WERI-Rb-1 (cell line): ENCODE measurements around the gene ZNF697.
"Not testable (repeated sequence)": the region's sequence is repeated elsewhere in the genome, so short reads cannot be mapped to it uniquely, and the experiment has no call there.

Source experiments
- DNase-seq: peaks from one replicate; pipeline ENCODE4 v3.0.0-alpha.2; 2020
- H3K27ac ChIP-seq: fragments of 250-450 bp; sonication (Bioruptor Pico); 2 replicates; pipeline ENCODE4 v1.5.1; 2020; ENCODE audit warnings: mild to moderate bottlenecking, moderate library complexity
- H3K27me3 ChIP-seq: fragments of 250-450 bp; sonication (Bioruptor Pico); 2 replicates; pipeline ENCODE4 v1.5.1; 2021; ENCODE audit warnings: mild to moderate bottlenecking, low read depth, moderate library complexity; ENCODE audit not compliant: insufficient read depth, severe bottlenecking
- H3K36me3 ChIP-seq: fragments of 250-450 bp; sonication (Bioruptor Pico); 2 replicates; pipeline ENCODE4 v1.5.1; 2020; ENCODE audit warnings: mild to moderate bottlenecking, moderate library complexity
- H3K4me3 ChIP-seq: 2 replicates; pipeline ENCODE4 v1.5.1; 2011; ENCODE audit warnings: low read depth, mild to moderate bottlenecking, control low read depth, low read length
- H3K9me3 ChIP-seq: fragments of 250-450 bp; sonication (Bioruptor Pico); 2 replicates; pipeline ENCODE4 v1.5.1; 2021; ENCODE audit warnings: mild to moderate bottlenecking, moderate library complexity; ENCODE audit not compliant: severe bottlenecking
- TF ChIP-seq, protein P1 (sequence below): IDR thresholded peaks from 2 replicates; pipeline ENCODE4 v1.5.1; 2011; ENCODE audit warnings: low read depth, mild to moderate bottlenecking, control low read depth, inconsistent platforms, low read length

ZNF697 gene

DNA sequence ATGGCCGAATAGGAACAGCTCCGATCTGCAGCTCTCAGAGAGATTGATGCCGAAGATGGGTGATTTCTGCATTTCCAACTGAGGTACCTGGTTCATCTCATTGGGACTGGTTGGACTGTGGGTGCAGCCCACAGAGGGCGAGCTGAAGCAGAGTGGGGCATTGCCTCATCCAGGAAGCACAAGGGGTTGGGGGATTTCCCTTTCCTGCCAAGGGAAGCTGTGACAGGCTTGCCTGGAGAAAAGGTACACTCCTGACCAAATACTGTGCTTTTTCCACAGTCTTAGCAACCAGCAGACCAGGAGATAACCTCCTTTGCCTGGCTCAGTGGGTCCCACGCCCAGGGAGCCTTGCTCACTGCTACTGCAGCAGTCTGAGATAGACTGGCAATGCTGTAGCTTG lies 74.2 kb downstream of the ZNF697 start:
- H3K27me3 ChIP-seq: no peaks in the 10 kb centered on the region
- no peak overlapping the region for H3K4me3 ChIP-seq
- no peaks in the 10 kb centered on the region for H3K9me3 ChIP-seq
- no peak for DNase-seq
- TF ChIP-seq, protein P1, sequence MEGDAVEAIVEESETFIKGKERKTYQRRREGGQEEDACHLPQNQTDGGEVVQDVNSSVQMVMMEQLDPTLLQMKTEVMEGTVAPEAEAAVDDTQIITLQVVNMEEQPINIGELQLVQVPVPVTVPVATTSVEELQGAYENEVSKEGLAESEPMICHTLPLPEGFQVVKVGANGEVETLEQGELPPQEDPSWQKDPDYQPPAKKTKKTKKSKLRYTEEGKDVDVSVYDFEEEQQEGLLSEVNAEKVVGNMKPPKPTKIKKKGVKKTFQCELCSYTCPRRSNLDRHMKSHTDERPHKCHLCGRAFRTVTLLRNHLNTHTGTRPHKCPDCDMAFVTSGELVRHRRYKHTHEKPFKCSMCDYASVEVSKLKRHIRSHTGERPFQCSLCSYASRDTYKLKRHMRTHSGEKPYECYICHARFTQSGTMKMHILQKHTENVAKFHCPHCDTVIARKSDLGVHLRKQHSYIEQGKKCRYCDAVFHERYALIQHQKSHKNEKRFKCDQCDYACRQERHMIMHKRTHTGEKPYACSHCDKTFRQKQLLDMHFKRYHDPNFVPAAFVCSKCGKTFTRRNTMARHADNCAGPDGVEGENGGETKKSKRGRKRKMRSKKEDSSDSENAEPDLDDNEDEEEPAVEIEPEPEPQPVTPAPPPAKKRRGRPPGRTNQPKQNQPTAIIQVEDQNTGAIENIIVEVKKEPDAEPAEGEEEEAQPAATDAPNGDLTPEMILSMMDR: no peak
- H3K36me3 ChIP-seq: no peaks in the 10 kb centered on the region
- no peak overlapping the region for H3K27ac ChIP-seq

DNA sequence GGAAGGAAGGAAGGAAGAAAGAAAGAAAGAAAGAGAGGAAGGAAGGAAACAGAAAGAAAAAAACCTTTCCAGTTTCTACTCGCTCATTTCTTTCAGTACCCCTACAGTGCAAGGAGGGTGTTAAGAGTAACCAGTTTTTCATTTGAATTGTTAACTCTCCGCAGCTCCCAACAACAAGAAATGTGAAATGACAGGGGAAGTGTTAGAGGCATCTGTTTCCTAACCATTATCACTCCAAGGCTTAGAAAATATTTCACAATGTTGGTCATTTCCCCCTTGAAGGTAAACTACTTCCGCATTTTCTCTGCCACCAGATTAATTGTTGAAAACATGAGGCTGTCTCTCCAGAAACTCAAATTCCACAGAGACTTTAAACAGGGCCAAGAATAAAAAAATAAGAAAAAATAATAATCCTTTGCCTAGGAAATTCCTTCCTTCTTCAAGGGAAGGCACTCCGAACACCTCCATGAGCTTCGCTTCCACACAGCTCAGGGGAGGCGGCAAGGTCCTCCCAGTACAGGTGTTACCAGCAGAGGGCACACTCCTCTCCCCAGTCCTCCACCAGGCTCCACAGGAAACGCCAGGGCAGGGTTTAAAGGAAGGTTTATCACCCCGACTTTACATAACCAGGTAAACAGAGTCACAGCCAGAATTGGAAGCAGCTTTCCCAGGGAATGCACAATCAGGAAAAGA lies 78.0 kb downstream of the ZNF697 start:
- not testable (repeated sequence) for H3K9me3 ChIP-seq, H3K27ac ChIP-seq, H3K4me3 ChIP-seq, H3K27me3 ChIP-seq, H3K36me3 ChIP-seq, DNase-seq
